Choroid plexus epithelial cell (primary cell): Measurements from ENCODE around the gene HCK.

ENCODE experiments used
- DNase-seq: peaks from one replicate; pipeline ENCODE4 v3.0.0-alpha.2; 2010; ENCODE audit warnings: low read depth
- H3K4me3 ChIP-seq: 2 replicates; pipeline ENCODE4 v1.5.1; 2011; ENCODE audit warnings: low read depth, mild to moderate bottlenecking, control low read depth, low read length, moderate library complexity
- CTCF ChIP-seq: conservative IDR thresholded peaks from 2 replicates; pipeline ENCODE4 v1.5.1; 2011; ENCODE audit warnings: low read depth, mild to moderate bottlenecking, control low read depth, inconsistent platforms, low read length, moderate library complexity

HCK gene

GRCh38 chr20:32091888-32092346 is 39.9 kb downstream of the HCK start:
- H3K4me3 ChIP-seq, result no peak overlapping the region
- DNase-seq, result peak; percentile 89
- TF ChIP-seq CTCF, result peak; percentile 92

GRCh38 chr20:32098786-32099185 is 46.7 kb downstream of the HCK start:
- no peak overlapping the region for H3K4me3 ChIP-seq
- no peak for TF ChIP-seq CTCF
- DNase-seq, result no peak

GRCh38 chr20:32108814-32109391 is 56.9 kb downstream of the HCK start:
- no peak overlapping the region for H3K4me3 ChIP-seq
- no peak for TF ChIP-seq CTCF
- DNase-seq, result no peak

- TF ChIP-seq CTCF, result no peak
- peak; percentile 96 for DNase-seq
Observed at GRCh38 chr20:32109392-32110172, 57.5 kb downstream of the HCK start, which contains the start of gene TM9SF4. TSS of gene TM9SF4 (plus strand) at chr20:32109714. CDS start at chr20:32109741, 27 bp downstream.

GRCh38 chr20:32110173-32110704 is 58.2 kb downstream of the HCK start:
- peak overlapping the region; percentile 98 for H3K4me3 ChIP-seq
- no peak for TF ChIP-seq CTCF
- DNase-seq, result no peak

More at GRCh38 chr20:32109392-32110172, 57.5 kb downstream of the HCK start, which contains the start of gene TM9SF4:
- H3K4me3 ChIP-seq, result peak within 1 kb of the TSS; percentile 98

GRCh38 chr20:32110727-32111126 is 58.7 kb downstream of the HCK start:
- peak overlapping the region; percentile 98 for H3K4me3 ChIP-seq
- TF ChIP-seq CTCF, result no peak
- no peak for DNase-seq
